ENCODE measurements around the gene PRKCE. TPM values are rescaled to one million over a fixed set of nuclear protein-coding genes. Genes with fewer than 3 reads are reported as not detected.

PRKCE gene
- total RNA-seq, 1 donor from 2014 or later, result 21.0 TPM

DNA sequence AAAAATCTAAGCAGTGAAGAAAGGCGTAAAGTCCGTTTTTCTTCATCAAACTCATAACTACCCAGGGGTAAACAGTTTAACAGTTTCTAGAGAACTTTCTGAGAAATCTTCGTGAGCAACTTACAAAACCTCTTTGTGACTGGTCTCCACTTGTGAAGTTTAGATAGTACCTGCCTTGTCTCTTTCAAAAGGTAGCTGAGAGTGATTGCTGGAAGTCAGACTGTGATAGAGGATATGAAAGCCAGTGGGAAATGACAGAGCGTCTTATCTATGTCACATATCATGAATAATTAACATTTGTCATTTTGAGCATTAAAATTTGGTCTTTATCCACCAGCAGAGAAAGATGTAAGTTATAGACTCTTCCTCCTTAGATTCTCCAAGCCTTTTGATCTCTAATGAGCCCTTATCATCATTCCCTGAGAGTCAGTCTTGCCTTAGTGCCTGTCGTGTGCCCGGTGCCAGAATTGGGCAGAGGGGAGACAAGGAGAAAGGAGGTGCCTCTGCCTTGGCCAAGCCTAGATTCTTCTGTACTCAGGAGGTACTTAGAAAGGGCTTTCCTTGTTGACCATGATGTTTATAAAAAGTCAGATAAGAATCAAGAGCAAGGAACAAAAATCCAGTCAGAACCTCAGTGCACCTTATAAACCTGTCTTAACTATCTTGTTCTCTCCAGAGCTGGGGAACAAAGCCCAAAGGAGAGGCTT lies 440.6 kb downstream of the PRKCE start:
- no peaks in the 10 kb centered on the region for H3K36me3 ChIP-seq (ENCODE audit: control insufficient read depth, insufficient read depth, low read length)
- no peak overlapping the region for H3K4me3 ChIP-seq (ENCODE audit: low read depth, low read length)
- TF ChIP-seq, protein P1, sequence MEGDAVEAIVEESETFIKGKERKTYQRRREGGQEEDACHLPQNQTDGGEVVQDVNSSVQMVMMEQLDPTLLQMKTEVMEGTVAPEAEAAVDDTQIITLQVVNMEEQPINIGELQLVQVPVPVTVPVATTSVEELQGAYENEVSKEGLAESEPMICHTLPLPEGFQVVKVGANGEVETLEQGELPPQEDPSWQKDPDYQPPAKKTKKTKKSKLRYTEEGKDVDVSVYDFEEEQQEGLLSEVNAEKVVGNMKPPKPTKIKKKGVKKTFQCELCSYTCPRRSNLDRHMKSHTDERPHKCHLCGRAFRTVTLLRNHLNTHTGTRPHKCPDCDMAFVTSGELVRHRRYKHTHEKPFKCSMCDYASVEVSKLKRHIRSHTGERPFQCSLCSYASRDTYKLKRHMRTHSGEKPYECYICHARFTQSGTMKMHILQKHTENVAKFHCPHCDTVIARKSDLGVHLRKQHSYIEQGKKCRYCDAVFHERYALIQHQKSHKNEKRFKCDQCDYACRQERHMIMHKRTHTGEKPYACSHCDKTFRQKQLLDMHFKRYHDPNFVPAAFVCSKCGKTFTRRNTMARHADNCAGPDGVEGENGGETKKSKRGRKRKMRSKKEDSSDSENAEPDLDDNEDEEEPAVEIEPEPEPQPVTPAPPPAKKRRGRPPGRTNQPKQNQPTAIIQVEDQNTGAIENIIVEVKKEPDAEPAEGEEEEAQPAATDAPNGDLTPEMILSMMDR (IDR thresholded peaks at IDR 0.05; ENCODE audit: insufficient read depth, low read length, poor library complexity, severe bottlenecking), result no peak
- no peaks in the 10 kb centered on the region for H3K27me3 ChIP-seq (ENCODE audit: control insufficient read depth, insufficient read depth, low read length)
- no peak for DNase-seq (ENCODE audit: low read depth)

DNA sequence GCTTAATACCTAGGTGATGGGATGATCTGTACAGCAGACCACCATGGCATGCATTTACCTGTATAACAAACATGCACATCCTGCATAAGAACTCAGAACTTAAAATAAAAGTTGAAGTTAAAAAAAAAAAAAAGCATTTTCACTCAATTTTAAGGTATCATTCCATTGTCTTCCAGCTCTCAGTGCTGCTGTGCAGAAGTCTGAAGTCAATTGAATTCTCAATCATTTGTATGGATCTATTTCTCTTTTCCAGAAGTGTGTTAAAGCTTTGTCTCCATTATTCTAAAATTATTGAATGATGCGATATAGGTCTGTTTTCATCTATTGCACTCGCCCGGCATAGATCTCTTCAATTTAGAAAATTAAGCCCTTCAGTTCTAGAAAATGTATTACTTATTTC lies 443.2 kb downstream of the PRKCE start:
- DNase-seq (ENCODE audit: low read depth), result no peak
- no peak overlapping the region for H3K4me3 ChIP-seq (ENCODE audit: low read depth, low read length)
- no peaks in the 10 kb centered on the region for H3K36me3 ChIP-seq (ENCODE audit: control insufficient read depth, insufficient read depth, low read length)
- no peaks in the 10 kb centered on the region for H3K27me3 ChIP-seq (ENCODE audit: control insufficient read depth, insufficient read depth, low read length)
- TF ChIP-seq, protein P1 (IDR thresholded peaks at IDR 0.05; ENCODE audit: insufficient read depth, low read length, poor library complexity, severe bottlenecking), result no peak

DNA sequence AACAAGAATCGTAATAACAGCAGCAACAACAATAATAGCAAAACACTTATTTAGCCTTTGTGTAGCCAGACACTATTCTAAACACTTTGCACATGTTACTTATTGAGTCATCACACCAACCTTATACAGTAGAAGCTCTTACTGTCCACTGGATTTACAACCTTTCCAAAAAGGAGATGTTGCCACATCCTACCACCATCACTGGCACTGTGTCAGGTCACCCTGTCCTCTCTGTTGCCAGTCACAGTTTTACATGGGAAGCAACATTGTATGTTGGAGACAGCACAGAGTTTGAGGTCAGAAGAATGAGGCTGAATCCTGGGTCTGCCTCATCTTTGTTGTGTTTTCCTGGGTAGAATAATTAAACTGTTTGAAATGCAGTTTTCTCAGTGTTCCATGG lies 444.4 kb downstream of the PRKCE start:
- TF ChIP-seq, protein P1 (IDR thresholded peaks at IDR 0.05; ENCODE audit: insufficient read depth, low read length, poor library complexity, severe bottlenecking), result no peak
- Histone ChIP-seq H3K36me3 (ENCODE audit: control insufficient read depth, insufficient read depth, low read length) (no peaks in the 10 kb centered on the region), H3K27me3 (ENCODE audit: control insufficient read depth, insufficient read depth, low read length) (no peaks in the 10 kb centered on the region), H3K4me3 (ENCODE audit: low read depth, low read length) (no peak overlapping the region)
- DNase-seq (ENCODE audit: low read depth), result no peak

- TF ChIP-seq, protein P1 (IDR thresholded peaks at IDR 0.05; ENCODE audit: insufficient read depth, low read length, poor library complexity, severe bottlenecking), result no peak
- Histone ChIP-seq H3K4me3 (ENCODE audit: low read depth, low read length) (no peak overlapping the region), H3K36me3 (ENCODE audit: control insufficient read depth, insufficient read depth, low read length) (no peaks in the 10 kb centered on the region), H3K27me3 (ENCODE audit: control insufficient read depth, insufficient read depth, low read length) (no peaks in the 10 kb centered on the region)
- no peak for DNase-seq (ENCODE audit: low read depth)
These were observed 444.8 kb downstream of the PRKCE start for GRCh38 chr2:46096260-46096659.

- Histone ChIP-seq H3K36me3 (ENCODE audit: control insufficient read depth, insufficient read depth, low read length) (no peaks in the 10 kb centered on the region), H3K27me3 (ENCODE audit: control insufficient read depth, insufficient read depth, low read length) (no peaks in the 10 kb centered on the region), H3K4me3 (ENCODE audit: low read depth, low read length) (no peak overlapping the region)
- DNase-seq (ENCODE audit: low read depth), result peak; percentile 88
- TF ChIP-seq, protein P1 (IDR thresholded peaks at IDR 0.05; ENCODE audit: insufficient read depth, low read length, poor library complexity, severe bottlenecking), result no peak
These were observed 446.4 kb downstream of the PRKCE start for GRCh38 chr2:46097714-46098480.
